Transverse colon (tissue), 4 donors: ENCODE data around the gene C6orf136.

Experiments
- EP300 ChIP-seq: sonication (generic); formaldehyde crosslinking; IDR thresholded peaks from one replicate; pipeline ENCODE4 v1.6.1; 2017; ENCODE audit warnings: antibody characterized with exemption, low read depth
- POLR2A ChIP-seq: fragments of 450-650 bp; IDR thresholded peaks from one replicate; pipeline ENCODE4 v1.6.1; 2016; ENCODE audit warnings: antibody characterized with exemption, mild to moderate bottlenecking, moderate library complexity
- POLR2AphosphoS5 ChIP-seq, 3 donors: sonication (generic); formaldehyde crosslinking; IDR thresholded peaks; one replicate each; pipeline ENCODE4 v1.6.1; 2016; ENCODE audit warnings: antibody characterized with exemption in 3 of 3
- TF ChIP-seq, protein P1 (sequence below), 5 experiments: fragments of 200-600 bp in 3 of 5; fragments of 450-650 bp in 2 of 5; sonication (generic) in 3 of 5; IDR thresholded peaks; 1 replicate in 2 of 5; 2 replicates in 3 of 5; pipeline ENCODE4 v1.5.1; 2016 to 2017; ENCODE audit warnings: antibody characterized with exemption in 5 of 5, inconsistent platforms in 3 of 5, mild to moderate bottlenecking in 2 of 5, moderate library complexity in 1 of 5

DNA sequence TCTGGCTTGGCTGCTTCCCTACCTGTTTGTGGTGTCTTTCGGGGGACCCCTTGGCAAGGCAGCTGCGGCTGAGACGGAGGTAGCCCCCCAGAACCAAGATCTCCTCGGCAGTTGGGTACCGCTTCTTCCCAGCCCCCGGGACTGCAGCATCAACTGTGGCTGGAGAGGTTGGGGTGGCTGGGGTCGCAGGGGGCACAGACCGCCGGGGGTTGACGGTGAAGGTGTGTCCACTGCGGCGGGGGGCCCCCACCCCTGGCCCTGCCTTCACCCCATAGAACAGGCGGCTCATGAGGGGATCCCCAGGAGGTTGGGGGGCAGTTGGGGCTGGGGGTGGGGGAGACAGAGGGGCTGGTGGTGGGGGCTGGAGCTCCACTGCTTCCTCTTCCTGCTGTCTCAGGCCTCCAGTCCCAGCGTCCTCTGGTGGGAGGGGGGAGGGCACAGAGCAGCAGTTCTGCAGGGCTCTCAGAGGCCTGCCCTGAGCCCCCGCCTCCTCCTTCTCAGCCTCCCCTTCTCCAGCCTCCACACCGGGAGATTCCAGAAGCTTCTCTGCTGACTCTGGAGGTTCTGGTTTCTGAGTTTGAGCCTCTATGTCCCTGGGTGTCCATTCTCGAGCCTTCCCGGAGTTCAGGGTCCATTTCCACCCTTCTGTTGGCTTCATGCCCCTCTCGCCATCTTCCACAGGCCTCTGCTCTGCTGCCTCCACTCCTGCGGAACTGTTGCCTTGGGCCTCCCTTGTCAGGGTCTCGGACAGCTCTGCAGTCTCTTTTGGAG lies 37.6 kb downstream of the C6orf136 start:
- TF ChIP-seq, protein P1, sequence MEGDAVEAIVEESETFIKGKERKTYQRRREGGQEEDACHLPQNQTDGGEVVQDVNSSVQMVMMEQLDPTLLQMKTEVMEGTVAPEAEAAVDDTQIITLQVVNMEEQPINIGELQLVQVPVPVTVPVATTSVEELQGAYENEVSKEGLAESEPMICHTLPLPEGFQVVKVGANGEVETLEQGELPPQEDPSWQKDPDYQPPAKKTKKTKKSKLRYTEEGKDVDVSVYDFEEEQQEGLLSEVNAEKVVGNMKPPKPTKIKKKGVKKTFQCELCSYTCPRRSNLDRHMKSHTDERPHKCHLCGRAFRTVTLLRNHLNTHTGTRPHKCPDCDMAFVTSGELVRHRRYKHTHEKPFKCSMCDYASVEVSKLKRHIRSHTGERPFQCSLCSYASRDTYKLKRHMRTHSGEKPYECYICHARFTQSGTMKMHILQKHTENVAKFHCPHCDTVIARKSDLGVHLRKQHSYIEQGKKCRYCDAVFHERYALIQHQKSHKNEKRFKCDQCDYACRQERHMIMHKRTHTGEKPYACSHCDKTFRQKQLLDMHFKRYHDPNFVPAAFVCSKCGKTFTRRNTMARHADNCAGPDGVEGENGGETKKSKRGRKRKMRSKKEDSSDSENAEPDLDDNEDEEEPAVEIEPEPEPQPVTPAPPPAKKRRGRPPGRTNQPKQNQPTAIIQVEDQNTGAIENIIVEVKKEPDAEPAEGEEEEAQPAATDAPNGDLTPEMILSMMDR (IDR thresholded peaks at IDR 0.05) = no peak
- TF ChIP-seq POLR2A (no peak), POLR2AphosphoS5 (IDR thresholded peaks at IDR 0.05) (no peak), EP300 (no peak)
